GM12878 (cell line): ENCODE data around the gene BEGAIN. TPM values are rescaled to one million over a fixed set of nuclear protein-coding genes. Genes with fewer than 3 reads are reported as not detected.

Experiments
- ATAC-seq: fragments of 200-7000 bp; cut with Tn5 transposase; 3 replicates; pipeline ENCODE4 v1.9.1; 2020; ENCODE audit warnings: mild to moderate bottlenecking, moderate library complexity
- BruUV-seq: library from RNA; stranded (reverse); fragments of 400-500 nt; replicated peaks from 2 replicates; lab custom pipeline; 2021; lab: Mats Ljungman, UMichigan
- CTCF ChIA-PET: fragments of 300-600 bp; sonication (Branson Sonifier 250); formaldehyde crosslinking; extraction: SDS; loops from one replicate; lab custom pipeline; 2021; ENCODE audit warnings: inconsistent platforms; lab: Yijun Ruan, JAX
- POLR2A ChIA-PET: fragments of 350-600 bp; formaldehyde crosslinking; extraction: SDS; loops from one replicate; lab custom pipeline; 2021; ENCODE audit warnings: inconsistent platforms; lab: Charles Lee
- RAD21 ChIA-PET: fragments of 300-600 bp; sonication (Branson Sonifier 250); formaldehyde crosslinking; loops from one replicate; lab custom pipeline; 2023; ENCODE audit warnings: antibody characterized with exemption; ENCODE audit not compliant: unreplicated experiment; lab: Charles Lee
- SMC1A ChIA-PET: fragments of 300-600 bp; sonication (Branson Sonifier 250); formaldehyde crosslinking; loops from one replicate; lab custom pipeline; 2023; ENCODE audit not compliant: unreplicated experiment, uncharacterized antibody; lab: Charles Lee
- DNase-seq: peaks from one replicate; pipeline ENCODE4 v3.0.0-alpha.2; 2011; ENCODE audit warnings: low read depth, low spot score
- FAIRE-seq: peaks from 3 replicates; lab custom pipeline; 2011; peaks lifted over from hg19 to GRCh38; lab: Jason Lieb, UNC
- H2AFZ ChIP-seq: 2 replicates; pipeline ENCODE4 v1.6.0; 2011; ENCODE audit warnings: low read depth, low read length, control low read depth; ENCODE audit not compliant: control insufficient read depth
- H3K27ac ChIP-seq: 2 replicates; pipeline ENCODE4 v1.5.1; 2011; ENCODE audit warnings: control low read depth; ENCODE audit not compliant: control insufficient read depth, insufficient read depth
- H3K27me3 ChIP-seq, 2 experiments: replicated peaks in 1 of 2; 2 replicates each; pipeline versions ENCODE4 v1.6.0 to v1.6.1; 2011; ENCODE audit warnings: low read length in 1 of 2; ENCODE audit not compliant: control insufficient read depth in 2 of 2, insufficient read depth in 2 of 2
- H3K36me3 ChIP-seq, 2 experiments: 2 replicates each; pipeline ENCODE4 v1.5.1; 2011; ENCODE audit warnings: low read length in 1 of 2; ENCODE audit not compliant: control insufficient read depth in 2 of 2, insufficient read depth in 2 of 2
- H3K4me1 ChIP-seq: 2 replicates; pipeline ENCODE4 v1.6.1; 2011; ENCODE audit warnings: mild to moderate bottlenecking, low read length, moderate library complexity, mixed read lengths; ENCODE audit not compliant: control insufficient read depth, insufficient read depth
- H3K4me2 ChIP-seq: 2 replicates; pipeline ENCODE4 v1.6.0; 2011; ENCODE audit warnings: control low read depth; ENCODE audit not compliant: control insufficient read depth, insufficient read depth
- H3K4me3 ChIP-seq: fragments of 200-600 bp; sonication (generic); 2 replicates; pipeline ENCODE4 v1.5.1; 2016
- H3K79me2 ChIP-seq: 2 replicates; pipeline ENCODE4 v1.6.0; 2011; ENCODE audit warnings: low read length; ENCODE audit not compliant: control insufficient read depth, insufficient read depth
- H3K9ac ChIP-seq: 2 replicates; pipeline ENCODE4 v1.8.0; 2011; ENCODE audit warnings: low read length, control low read depth, mixed read lengths; ENCODE audit not compliant: control insufficient read depth, insufficient read depth
- H3K9me3 ChIP-seq: replicated peaks from 3 replicates; pipeline ENCODE4 v1.5.1; 2011; ENCODE audit warnings: mild to moderate bottlenecking, low read length; ENCODE audit not compliant: control insufficient read depth, insufficient read depth
- H4K20me1 ChIP-seq: 2 replicates; pipeline ENCODE4 v1.6.0; 2011; ENCODE audit not compliant: control insufficient read depth, insufficient read depth
- ASH2L ChIP-seq: fragments of 300-600, 200-600 bp; sonication (generic); IDR thresholded peaks from 2 replicates; pipeline ENCODE4 v1.6.1; 2017; ENCODE audit warnings: low read depth, mild to moderate bottlenecking, borderline replicate concordance
- CUX1 ChIP-seq: IDR thresholded peaks from 2 replicates; pipeline ENCODE4 v1.6.1; 2012; ENCODE audit warnings: improper control_type of control experiment, low read depth, low read length; ENCODE audit not compliant: insufficient replicate concordance
- ETV6 ChIP-seq, 2 experiments: fragments of 450-650 bp in 1 of 2; IDR thresholded peaks in 1 of 2; conservative IDR thresholded peaks in 1 of 2; 2 replicates each; pipeline ENCODE4 v1.6.1; 2014; ENCODE audit warnings: antibody characterized with exemption in 1 of 2, borderline replicate concordance in 1 of 2, low read depth in 1 of 2, mild to moderate bottlenecking in 1 of 2, moderate library complexity in 1 of 2
- HDAC2 ChIP-seq: fragments of 200-600 bp; sonication (generic); IDR thresholded peaks from 2 replicates; pipeline ENCODE4 v1.6.1; 2017
- MTA2 ChIP-seq: fragments of 450-650 bp; IDR thresholded peaks from 2 replicates; pipeline ENCODE4 v1.6.1; 2016; ENCODE audit warnings: low read depth, mild to moderate bottlenecking, moderate library complexity
- MYB ChIP-seq: fragments of 150-350 bp; IDR thresholded peaks from 2 replicates; pipeline ENCODE4 v1.6.1; 2014; ENCODE audit warnings: mild to moderate bottlenecking, low read depth, low read length, borderline replicate concordance
- PRDM15 ChIP-seq: fragments of 450-650 bp; formaldehyde crosslinking; IDR thresholded peaks from 2 replicates; pipeline ENCODE4 v1.4.0; 2020; ENCODE audit warnings: mild to moderate bottlenecking, moderate library complexity
- RCOR1 ChIP-seq: conservative IDR thresholded peaks from 2 replicates; pipeline ENCODE4 v1.6.1; 2012; ENCODE audit warnings: low read depth, low read length, improper control_type of control experiment
- ZNF24 ChIP-seq: fragments of 450-650 bp; IDR thresholded peaks from 2 replicates; pipeline ENCODE4 v1.6.1; 2017; ENCODE audit warnings: antibody characterized with exemption, mild to moderate bottlenecking
- WGBS: methylation state at CpG from one replicate; pipeline ENCODE4 v1.1.6; 2016; ENCODE audit warnings: low lambda C conversion rate; ENCODE audit not compliant: insufficient replicate concordance, insufficient coverage; ENCODE audit errors: missing lambda C conversion rate; 5-methylcytosine and 5-hydroxymethylcytosine counted together
- in situ Hi-C: fragments of 300-500 bp; cut with MboI; formaldehyde crosslinking; loops from 9 replicates; pipeline ENCODE4 v1.14.3; 2018; ENCODE audit warnings: mixed read lengths
- intact Hi-C: fragments of 100-400 bp; cut with micrococcal nuclease; formaldehyde crosslinking; loops from one replicate; pipeline ENCODE4 v1.14.2; 2022; ENCODE audit not compliant: unreplicated experiment
- polyA plus RNA-seq, 11 experiments: library from polyadenylated mRNA; depleted of rRNA in 4 of 11; unstranded in 6 of 11; stranded (reverse) in 5 of 11; fragments of >200 nt; fragmentation: Nextera tagmentation in 4 of 11; fragmentation: Illumina TruSeq in 1 of 11; extraction: Ambion mirVana in 4 of 11; extraction: Trizol in 1 of 11; gene quantifications; 1 replicate in 1 of 11; 2 replicates in 10 of 11; pipeline versions ENCODE4 v1.2.1 to v1.2.3, GENCODE V29; 2011 to 2016; ENCODE audit warnings: inconsistent platforms in 2 of 11, missing spikeins in 2 of 11, low read depth in 1 of 11
- total RNA-seq, 4 experiments: library from RNA; depleted of rRNA in 3 of 4; stranded (reverse); fragments of >200 nt in 3 of 4; fragmentation: Illumina TruSeq in 1 of 4; extraction: Trizol in 1 of 4; gene quantifications; 2 replicates each; pipeline versions ENCODE4 v1.2.1 to v1.2.3, GENCODE V29; 2013 to 2021

The BEGAIN gene
- total and polyA plus RNA-seq, 10 of the 15 experiments (the other 5 are each of a cell fraction or from before 2014, with no cell fraction given), result 0.01 to 0.31 (median 0.06) TPM; not detected in 5

- TF ChIP-seq ZNF24 (no peak), MYB (no peak), RCOR1 (no peak)
These were observed 9.8 kb downstream of the BEGAIN start (continued) for GRCh38 chr14:100577321-100577985.

- Histone ChIP-seq H3K36me3 (no peaks in the 10 kb centered on the region), H2AFZ (no peak overlapping the region), H3K4me2 (no peak overlapping the region), H3K4me1 (no peaks in the 10 kb centered on the region), H3K27me3 (no peaks in the 10 kb centered on the region), H3K4me3 (no peak overlapping the region), H3K79me2 (no peaks in the 10 kb centered on the region), H3K27ac (no peak overlapping the region), H4K20me1 (no peaks in the 10 kb centered on the region), H3K9me3 (no peaks in the 10 kb centered on the region), H3K9ac (no peak overlapping the region)
- FAIRE-seq, result no peak
- ChIA-PET CTCF (no interaction called here), RAD21 (interaction anchor here (0.7 kb wide), 1 partner anchor 538 kb away, joined by 3 read pairs; no protein-coding TSS in a partner anchor), POLR2A (no interaction called here), SMC1A (no interaction called here)
- in situ Hi-C loops, result no loop called here
- 42% methylated on average over 26 of the region's 26 CpGs for WGBS
- DNase-seq, result no peak
- no TSS peak for BruUV-seq
- ATAC-seq, result no peak
- intact Hi-C loops, result no loop called here
- TF ChIP-seq MTA2 (no peak), HDAC2 (no peak), ASH2L (no peak), ETV6 (conservative IDR thresholded peaks at IDR 0.05 in 1 of 2, IDR thresholded peaks at IDR 0.05 in 1 of 2; ENCODE audit: borderline replicate concordance in 1 of 2, low read depth in 1 of 2) (no peak), CUX1 (no peak), PRDM15 (CRISPR knock-in tag) (no peak)
These were observed 10.8 kb downstream of the BEGAIN start for GRCh38 chr14:100576091-100577085.
